ENCODE results near the gene NFE2.
"Not testable (repeated sequence)": the region's sequence is repeated elsewhere in the genome, so short reads cannot be mapped to it uniquely, and the experiment has no call there.

The NFE2 gene

GRCh38 chr12:54300732-54301427, at the start of gene NFE2:
Gene NFE2 (minus strand): TSS chr12:54301015. CDS start chr12:54295248, 5,767 bp downstream.
- peak; percentile 78 for DNase-seq (ENCODE audit: low spot score)

- DNase-seq (ENCODE audit: low spot score) = no peak
Observed at GRCh38 chr12:54349679-54350078, 48.9 kb upstream of the NFE2 start.

GRCh38 chr12:54349036-54349435, 48.2 kb upstream of the NFE2 start:
- no peak for DNase-seq (ENCODE audit: low spot score)

- no peak for DNase-seq (ENCODE audit: low spot score)
Observed at GRCh38 chr12:54341378-54342300, 40.8 kb upstream of the NFE2 start.

- no peak for DNase-seq (ENCODE audit: low spot score)
Observed at GRCh38 chr12:54340846-54341245, 40.0 kb upstream of the NFE2 start.

GRCh38 chr12:54338698-54339296, 38.0 kb upstream of the NFE2 start:
- peak; percentile 20 for DNase-seq (ENCODE audit: low spot score)

GRCh38 chr12:54337854-54338650, 37.2 kb upstream of the NFE2 start:
- DNase-seq (ENCODE audit: low spot score) = no peak

GRCh38 chr12:54337280-54337842, 36.5 kb upstream of the NFE2 start:
- DNase-seq (ENCODE audit: low spot score) = no peak

- no peak for DNase-seq (ENCODE audit: low spot score)
Observed at GRCh38 chr12:54333420-54334034, 32.7 kb upstream of the NFE2 start.

- no peak for DNase-seq (ENCODE audit: low spot score)
Observed at GRCh38 chr12:54331461-54331860, 30.6 kb upstream of the NFE2 start.

GRCh38 chr12:54330442-54330841, 29.6 kb upstream of the NFE2 start:
- no peak for DNase-seq (ENCODE audit: low spot score)

GRCh38 chr12:54329759-54330158, 28.9 kb upstream of the NFE2 start:
- DNase-seq (ENCODE audit: low spot score) = peak; percentile 29

- no peak for DNase-seq (ENCODE audit: low spot score)
Observed at GRCh38 chr12:54328595-54329337, 28.0 kb upstream of the NFE2 start.

- not testable (repeated sequence) for DNase-seq (ENCODE audit: low spot score)
Observed at GRCh38 chr12:54325442-54326109, 24.8 kb upstream of the NFE2 start.

- peak; percentile 96 for DNase-seq (ENCODE audit: low spot score)
Observed at GRCh38 chr12:54324617-54325441, 24.0 kb upstream of the NFE2 start, which contains the start of gene COPZ1. Gene COPZ1 (plus strand): TSS chr12:54325131. CDS start chr12:54325164, 33 bp downstream.

GRCh38 chr12:54321363-54321762, 20.5 kb upstream of the NFE2 start:
- DNase-seq (ENCODE audit: low spot score) = no peak

GRCh38 chr12:54312309-54312708, 11.5 kb upstream of the NFE2 start:
- not testable (repeated sequence) for DNase-seq (ENCODE audit: low spot score)

- no peak for DNase-seq (ENCODE audit: low spot score)
Observed at GRCh38 chr12:54311051-54311450, 10.2 kb upstream of the NFE2 start.
